NK-92 (cell line): ENCODE data around the gene CTBP1.
"Not testable (repeated sequence)": the region's sequence is repeated elsewhere in the genome, so short reads cannot be mapped to it uniquely, and the experiment has no call there.

Experiments
- DNase-seq: peaks from one replicate; lab custom pipeline; 2025; ENCODE audit not compliant: unreplicated experiment; lab: John Stamatoyannopoulos, UW

Gene CTBP1

GRCh38 chr4:1248245-1249147 lies at the start of gene CTBP1:
Gene CTBP1 (minus strand): TSS chr4:1249130. CDS start chr4:1241331, 7,799 bp downstream.
- DNase-seq = no peak

DNA sequence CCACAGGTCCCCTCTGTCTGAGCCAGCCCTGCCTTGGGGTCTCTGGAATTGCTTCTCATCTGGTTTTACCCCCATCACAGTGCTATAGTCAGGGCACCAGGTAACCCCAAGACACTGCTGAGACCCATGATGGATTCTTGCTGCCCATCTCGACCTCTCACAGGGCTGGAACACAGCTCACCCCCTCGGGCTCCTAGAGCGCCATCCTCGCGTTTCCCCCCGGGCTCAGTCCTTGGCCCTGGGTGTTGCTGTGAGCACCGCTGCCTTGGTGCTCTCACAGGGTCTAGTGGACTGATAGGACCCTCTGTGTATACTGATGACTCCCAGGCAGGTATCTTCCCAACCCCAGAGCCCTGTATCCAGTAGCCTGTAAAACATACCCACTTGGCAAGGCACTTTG lies 49.5 kb upstream of the CTBP1 start:
- DNase-seq = no peak

DNA sequence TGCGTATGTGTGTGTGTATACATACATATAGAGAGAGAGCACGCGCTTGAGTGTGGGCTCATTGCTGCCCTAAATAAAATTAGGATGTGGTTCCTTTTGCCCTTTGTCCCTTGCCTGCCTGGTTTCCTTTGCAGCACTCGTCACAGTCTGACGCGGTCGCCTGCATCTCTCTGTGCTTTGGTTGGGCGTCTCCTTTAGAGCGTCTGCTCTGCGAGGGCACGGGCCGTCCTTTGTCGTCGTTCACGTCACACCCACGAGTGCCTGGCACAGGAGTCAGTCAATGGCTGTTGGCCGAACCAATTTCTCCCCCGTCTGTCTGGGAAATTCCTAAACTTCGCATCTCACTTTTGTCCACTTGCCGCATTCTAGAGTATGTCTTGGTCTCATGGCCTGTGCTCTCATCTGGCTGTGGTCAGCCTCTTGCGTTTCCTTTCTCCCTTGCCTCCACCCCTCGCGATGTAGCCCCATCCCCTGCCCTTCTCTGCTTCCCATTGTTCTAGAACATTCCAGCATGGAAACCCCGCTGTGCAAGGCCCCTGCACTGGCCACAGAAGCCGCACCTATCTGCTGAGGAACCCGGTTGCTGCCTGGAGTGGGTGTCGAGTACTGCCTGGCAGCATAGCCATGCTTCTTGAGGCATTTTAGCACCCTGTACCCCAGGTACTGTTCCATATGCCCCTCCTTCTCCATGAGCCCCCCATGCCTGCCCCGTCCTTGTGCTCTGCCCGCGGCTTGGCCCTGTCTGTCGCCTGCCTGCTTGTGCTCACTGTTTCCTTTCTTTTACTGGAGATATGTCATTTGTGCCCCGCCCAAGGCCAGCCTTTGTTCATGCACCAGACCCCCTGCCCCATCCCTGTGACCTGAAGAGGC lies 48.8 kb upstream of the CTBP1 start:
- DNase-seq = no peak

GRCh38 chr4:1297023-1297395 lies 48.1 kb upstream of the CTBP1 start:
- no peak for DNase-seq

DNA sequence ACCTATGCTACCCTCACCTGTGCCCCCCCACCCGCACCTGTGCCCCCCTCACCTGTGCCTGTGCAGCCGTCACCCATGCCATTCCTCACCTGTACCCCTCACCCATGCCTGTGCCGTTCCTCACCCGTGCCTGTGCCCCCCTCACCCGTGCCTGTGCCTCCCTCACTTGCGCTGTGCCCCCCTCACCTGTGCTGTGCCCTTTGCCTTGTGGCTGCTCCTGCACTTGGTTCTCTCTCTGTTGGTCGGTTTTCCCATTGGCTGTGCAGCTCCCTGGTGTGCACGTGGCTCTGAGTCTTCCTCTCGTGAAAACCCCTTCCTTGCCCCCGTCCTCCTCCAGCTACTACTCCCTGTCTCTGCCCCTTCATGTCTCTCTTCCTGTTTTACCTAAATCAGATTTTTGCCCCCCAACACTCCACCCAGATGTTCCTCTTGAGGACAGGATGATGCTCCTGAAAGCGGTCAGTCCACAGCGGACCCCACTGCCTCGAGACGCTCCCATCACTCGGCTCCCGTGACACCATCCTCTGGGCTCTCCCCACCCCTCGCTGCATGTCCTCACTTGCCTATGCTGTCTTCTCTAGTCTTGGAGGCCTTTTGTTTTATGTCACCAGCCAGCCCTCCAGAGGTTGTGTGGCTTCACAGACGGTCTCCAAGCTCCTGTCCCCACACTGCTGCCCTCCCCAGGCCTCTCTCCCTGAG lies 47.5 kb upstream of the CTBP1 start:
- no peak for DNase-seq

- no peak for DNase-seq
Observed at GRCh38 chr4:1295405-1296055, 46.6 kb upstream of the CTBP1 start.

- no peak for DNase-seq
Observed at GRCh38 chr4:1294891-1295290, 46.0 kb upstream of the CTBP1 start.

GRCh38 chr4:1294424-1294823 lies 45.5 kb upstream of the CTBP1 start:
- DNase-seq = no peak

DNA sequence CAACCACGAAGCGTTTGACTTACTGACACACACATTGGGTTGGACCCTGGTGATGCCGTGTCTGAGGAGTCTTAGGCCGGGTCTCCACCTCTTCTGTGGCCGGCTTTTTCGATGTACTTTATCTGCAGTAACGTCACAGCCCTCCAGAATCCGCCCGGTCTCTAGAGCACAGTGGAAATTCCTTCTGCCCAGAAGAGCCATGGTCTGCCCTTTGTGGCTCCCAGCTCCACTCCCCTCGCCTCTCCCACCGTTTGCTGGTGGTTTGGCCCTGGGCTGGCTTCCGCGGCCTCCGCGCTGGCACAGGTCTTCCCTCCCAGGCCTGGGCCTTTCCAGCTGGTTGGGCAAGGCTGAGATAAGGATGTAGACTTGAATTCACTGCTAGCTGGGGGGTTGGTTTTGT lies 45.1 kb upstream of the CTBP1 start:
- no peak for DNase-seq

- DNase-seq = no peak
Observed at GRCh38 chr4:1293531-1293941, 44.6 kb upstream of the CTBP1 start.

DNA sequence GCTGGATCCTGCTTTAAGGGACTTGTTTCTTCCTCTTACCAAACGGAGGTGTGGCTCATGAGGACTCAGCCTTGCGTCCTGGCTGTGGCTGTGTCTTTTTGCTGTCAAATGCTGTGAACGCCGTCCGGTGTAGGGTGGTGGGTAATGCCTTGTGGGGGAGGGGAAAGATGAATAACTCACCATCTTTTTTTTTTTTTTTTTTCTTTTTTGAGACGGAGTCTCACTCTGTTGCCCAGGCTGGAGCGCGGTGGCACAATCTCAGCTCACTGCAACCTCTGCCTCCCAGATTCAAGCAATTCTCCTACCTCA lies 43.7 kb upstream of the CTBP1 start:
- not testable (repeated sequence) for DNase-seq

- DNase-seq = no peak
Observed at GRCh38 chr4:1291996-1292702, 43.2 kb upstream of the CTBP1 start.

- DNase-seq = no peak
Observed at GRCh38 chr4:1291091-1291490, 42.2 kb upstream of the CTBP1 start.

GRCh38 chr4:1290165-1290977 lies 41.4 kb upstream of the CTBP1 start:
- DNase-seq = no peak

DNA sequence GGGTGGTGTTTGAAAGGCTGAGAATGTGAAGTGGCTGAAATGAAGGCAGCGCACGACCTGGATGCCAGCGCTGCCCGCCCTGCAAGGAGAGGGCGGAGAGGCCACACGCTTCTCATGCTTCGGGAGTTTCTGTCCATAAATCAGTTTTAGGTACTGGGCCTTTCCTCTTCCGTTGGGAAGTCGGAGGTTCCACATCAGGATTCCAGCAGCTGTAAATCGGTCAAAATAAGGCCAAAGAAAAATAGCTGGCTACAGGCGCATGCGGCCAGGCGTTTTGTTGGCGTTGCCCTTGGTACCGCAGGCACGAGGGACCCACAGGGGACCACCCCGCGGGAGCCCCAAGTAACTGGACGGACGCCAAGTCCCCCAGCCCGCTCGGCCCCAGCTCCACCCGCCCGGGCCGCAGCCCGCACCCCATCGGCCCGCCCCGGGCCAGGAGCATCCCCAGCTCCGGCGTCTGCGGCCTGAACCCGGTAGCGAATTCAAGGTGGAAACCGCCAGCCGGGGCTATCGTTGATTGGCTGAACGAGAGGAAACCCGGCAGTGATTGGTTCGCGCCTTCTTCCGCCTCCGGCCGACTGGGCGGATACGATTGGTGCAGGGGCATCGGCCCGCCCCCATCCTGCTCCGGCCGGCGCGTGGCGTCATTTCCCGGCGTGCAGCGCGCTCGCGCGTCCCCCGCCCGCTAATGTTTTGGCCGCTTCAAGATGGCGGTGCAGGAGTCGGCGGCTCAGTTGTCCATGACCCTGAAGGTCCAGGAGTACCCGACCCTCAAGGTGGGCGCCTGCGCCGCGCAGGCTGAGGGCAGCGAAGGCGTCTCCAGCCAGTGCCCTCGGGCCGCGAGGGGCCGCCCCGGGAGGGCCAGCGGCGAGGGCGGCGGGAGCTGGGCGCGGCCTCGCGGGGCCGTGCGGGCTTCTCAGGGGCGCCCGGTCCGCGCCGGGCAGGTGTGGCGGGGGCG lies 40.6 kb upstream of the CTBP1 start, which contains the start of gene MAEA:
TSS of gene MAEA (plus strand) at position 685 of the 958 bp plus-strand sequence. CDS start at position 708, 23 bp downstream.
- peak; percentile 77 for DNase-seq

GRCh38 chr4:1288786-1289185 lies 39.9 kb upstream of the CTBP1 start:
- DNase-seq = no peak

DNA sequence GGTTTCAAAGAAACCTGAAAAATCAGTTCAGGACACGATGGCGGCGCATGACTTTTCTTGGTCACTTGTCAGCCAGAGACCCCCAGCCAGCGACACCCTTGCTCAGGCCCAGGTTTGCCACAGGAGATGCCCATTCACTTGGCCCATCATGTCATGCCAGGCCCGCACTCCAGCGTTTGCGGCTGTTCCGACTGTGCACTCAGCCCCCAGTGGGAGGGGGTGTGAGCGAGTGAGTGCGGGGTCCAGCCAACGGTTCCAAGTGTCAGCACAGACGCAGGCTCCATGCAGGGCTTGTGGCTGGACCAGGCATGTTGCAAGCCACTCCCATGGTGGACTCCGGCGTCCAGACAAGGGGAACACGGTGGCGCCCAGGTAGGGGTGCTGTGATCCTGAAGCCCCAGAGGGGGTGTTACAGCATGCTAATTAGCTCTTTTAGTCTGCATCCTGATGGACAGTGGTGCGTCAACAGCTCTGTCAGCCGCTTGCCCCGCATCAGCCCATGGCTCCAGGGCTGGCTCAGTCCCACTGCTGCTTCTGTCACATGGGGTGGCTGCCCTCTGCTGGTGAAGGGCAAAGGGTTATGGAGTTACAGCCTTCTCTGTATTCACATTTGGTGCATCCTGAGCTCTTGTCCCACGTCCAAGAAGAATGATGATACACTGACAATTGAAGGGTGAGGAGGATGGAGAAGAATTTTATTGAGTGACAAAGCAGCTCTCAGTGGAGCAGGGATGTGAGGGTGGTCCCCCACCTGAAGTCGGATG lies 37.0 kb upstream of the CTBP1 start:
- no peak for DNase-seq
